Left lung (tissue), 10 donors: ENCODE results near the gene CAMTA1. TPM values are rescaled to one million over a fixed set of nuclear protein-coding genes. Genes with fewer than 3 reads are reported as not detected.
"Not testable (repeated sequence)": the region's sequence is repeated elsewhere in the genome, so short reads cannot be mapped to it uniquely, and the experiment has no call there.

ENCODE experiments used
- ATAC-seq: fragments of 200-7000 bp; cut with Tn5 transposase; one replicate; pipeline ENCODE4 v1.9.1; 2020; ENCODE audit warnings: moderate library complexity
- DNase-seq, 4 donors: peaks; one replicate each; pipeline ENCODE4 v3.0.0-alpha.2; 2013 to 2020
- H3K27ac ChIP-seq, 2 donors: fragments of 200-600 bp; sonication (generic) in 1 of 2; one replicate each; pipeline versions ENCODE4 v1.5.0 to v1.8.0; 2020 to 2021
- H3K27me3 ChIP-seq, 2 donors: fragments of 200-600 bp; sonication (generic) in 1 of 2; one replicate each; pipeline versions ENCODE4 v1.5.0 to v1.8.0; 2020 to 2021
- H3K36me3 ChIP-seq, 2 donors: fragments of 200-600 bp; sonication (generic) in 1 of 2; one replicate each; pipeline versions ENCODE4 v1.5.0 to v1.8.0; 2020 to 2021
- H3K4me1 ChIP-seq, 2 donors: fragments of 200-600 bp; one replicate each; pipeline ENCODE4 v1.8.0; 2021
- H3K4me3 ChIP-seq, 2 donors: fragments of 200-600 bp; sonication (generic) in 1 of 2; one replicate each; pipeline versions ENCODE4 v1.5.0 to v1.8.0; 2020 to 2021; ENCODE audit warnings: mild to moderate bottlenecking in 1 of 2
- H3K9me3 ChIP-seq, 2 donors: fragments of 200-600 bp; sonication (generic) in 1 of 2; one replicate each; pipeline versions ENCODE4 v1.5.0 to v1.8.0; 2020 to 2021
- intact Hi-C, 2 donors: fragments of 100-400 bp; cut with DNase I; formaldehyde crosslinking; loops; one replicate each; pipeline versions ENCODE4 v1.11.2 to v1.14.2; 2022
- polyA plus RNA-seq, 6 donors: library from polyadenylated mRNA; unstranded; fragments of 120-200 nt; gene quantifications; one replicate each; pipeline ENCODE4 v1.2.1, GENCODE V29; 2013; ENCODE audit not compliant: insufficient read length in 6 of 6
- total RNA-seq, 2 donors: library from RNA; stranded (reverse); fragmentation: NEBNext Ultra II Directional; extraction: Animal tissue kit (Norgen Biotek cat#: 25700); gene quantifications; one replicate each; pipeline ENCODE4 v1.2.1, GENCODE V29; 2021
- TF ChIP-seq, protein P1 (sequence below), 2 donors: fragments of 200-600 bp; sonication (generic) in 1 of 2; IDR thresholded peaks; one replicate each; pipeline versions ENCODE4 v1.5.0 to v1.8.0; 2021; ENCODE audit warnings: antibody characterized with exemption in 2 of 2
- donor health status: DM: no; HTN: yes; CAD: no.
- donor health status: DM: no; HTN: no; CAD: no.

The CAMTA1 gene
- total and polyA plus RNA-seq, 8 donors: 42.7 to 69.1 (median 49.4) TPM

DNA sequence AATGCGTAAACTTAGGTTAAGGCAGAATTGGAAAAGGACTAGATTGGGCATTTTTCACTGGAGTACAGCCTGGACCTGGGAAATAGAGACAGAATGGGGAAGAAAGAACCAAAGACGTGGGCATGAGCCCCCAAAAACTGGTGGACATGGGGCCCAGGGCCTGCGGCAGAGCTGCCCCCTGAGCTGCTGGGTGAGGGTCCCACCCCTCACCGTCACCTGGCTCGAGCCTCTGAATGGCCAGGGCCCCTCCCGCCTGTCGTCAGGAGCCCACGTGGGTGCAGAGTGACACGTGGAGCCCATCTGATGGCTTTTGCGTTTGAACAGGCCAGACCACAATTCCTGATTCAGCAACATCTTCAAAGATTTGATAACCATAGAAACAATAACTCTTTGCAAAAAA lies 624.9 kb downstream of the CAMTA1 start:
- Histone ChIP-seq H3K4me3 (no peak overlapping the region), H3K4me1 (no peaks in the 10 kb centered on the region), H3K9me3 (no peaks in the 10 kb centered on the region), H3K27me3 (no peaks in the 10 kb centered on the region), H3K27ac (no peak overlapping the region), H3K36me3 (no peaks in the 10 kb centered on the region)
- ATAC-seq: no peak
- intact Hi-C loops: no loop called here
- DNase-seq: peak in 1 of 4 donors; percentile 24
- TF ChIP-seq, protein P1, sequence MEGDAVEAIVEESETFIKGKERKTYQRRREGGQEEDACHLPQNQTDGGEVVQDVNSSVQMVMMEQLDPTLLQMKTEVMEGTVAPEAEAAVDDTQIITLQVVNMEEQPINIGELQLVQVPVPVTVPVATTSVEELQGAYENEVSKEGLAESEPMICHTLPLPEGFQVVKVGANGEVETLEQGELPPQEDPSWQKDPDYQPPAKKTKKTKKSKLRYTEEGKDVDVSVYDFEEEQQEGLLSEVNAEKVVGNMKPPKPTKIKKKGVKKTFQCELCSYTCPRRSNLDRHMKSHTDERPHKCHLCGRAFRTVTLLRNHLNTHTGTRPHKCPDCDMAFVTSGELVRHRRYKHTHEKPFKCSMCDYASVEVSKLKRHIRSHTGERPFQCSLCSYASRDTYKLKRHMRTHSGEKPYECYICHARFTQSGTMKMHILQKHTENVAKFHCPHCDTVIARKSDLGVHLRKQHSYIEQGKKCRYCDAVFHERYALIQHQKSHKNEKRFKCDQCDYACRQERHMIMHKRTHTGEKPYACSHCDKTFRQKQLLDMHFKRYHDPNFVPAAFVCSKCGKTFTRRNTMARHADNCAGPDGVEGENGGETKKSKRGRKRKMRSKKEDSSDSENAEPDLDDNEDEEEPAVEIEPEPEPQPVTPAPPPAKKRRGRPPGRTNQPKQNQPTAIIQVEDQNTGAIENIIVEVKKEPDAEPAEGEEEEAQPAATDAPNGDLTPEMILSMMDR (IDR thresholded peaks at IDR 0.05): no peak

DNA sequence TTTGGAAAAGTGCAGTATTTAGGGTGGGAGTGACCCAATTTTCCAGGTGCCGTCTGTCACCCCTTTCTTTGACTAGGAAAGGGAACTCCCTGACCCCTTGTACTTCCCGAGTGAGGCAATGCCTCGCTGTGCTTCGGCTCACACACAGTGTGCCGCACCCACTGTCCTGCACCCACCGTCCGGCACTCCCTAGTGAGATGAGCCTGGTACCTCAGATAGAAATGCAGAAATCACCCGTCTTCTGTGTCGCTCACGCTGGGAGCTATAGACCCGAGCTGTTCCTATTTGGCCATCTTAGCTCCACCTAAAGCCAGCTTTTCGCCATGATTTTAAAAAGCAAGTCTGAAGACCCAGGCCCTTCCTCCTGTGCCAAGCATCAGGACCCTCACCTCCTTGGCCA lies 632.4 kb downstream of the CAMTA1 start:
- H3K9me3 ChIP-seq, H3K4me3 ChIP-seq, ATAC-seq, H3K4me1 ChIP-seq, intact Hi-C loops, H3K36me3 ChIP-seq, H3K27me3 ChIP-seq, H3K27ac ChIP-seq: not testable (repeated sequence)
- DNase-seq: peak in 1 of 4 donors; percentile 10

GRCh38 chr1:7418442-7419080 lies 633.3 kb downstream of the CAMTA1 start:
- DNase-seq: peak in 1 of 4 donors; percentile 21
- intact Hi-C loops: no loop called here
- Histone ChIP-seq H3K36me3 (no peaks in the 10 kb centered on the region), H3K27ac (no peak overlapping the region), H3K4me1 (no peaks in the 10 kb centered on the region), H3K27me3 (no peaks in the 10 kb centered on the region), H3K9me3 (peaks cover 0 to 3% of the 10 kb centered on the region in 2 donors), H3K4me3 (no peak overlapping the region)
- no peak for ATAC-seq
- TF ChIP-seq, protein P1 (IDR thresholded peaks at IDR 0.05): no peak

- ATAC-seq: no peak
- intact Hi-C loops: no loop called here
Measured at GRCh38 chr1:7420098-7420445, 634.8 kb downstream of the CAMTA1 start.

GRCh38 chr1:7420470-7421100 lies 635.3 kb downstream of the CAMTA1 start:
- H3K36me3 ChIP-seq: no peaks in the 10 kb centered on the region
- no peak overlapping the region for H3K4me3 ChIP-seq
- TF ChIP-seq, protein P1 (IDR thresholded peaks at IDR 0.05): no peak
- intact Hi-C loops: no loop called here
- H3K4me1 ChIP-seq: no peaks in the 10 kb centered on the region
- ATAC-seq (no peak), DNase-seq (peak in 1 of 4 donors; percentile 15)
- no peak overlapping the region for H3K27ac ChIP-seq
- H3K9me3 ChIP-seq: peaks cover 0 to 3% of the 10 kb centered on the region in 2 donors
- no peaks in the 10 kb centered on the region for H3K27me3 ChIP-seq

More at GRCh38 chr1:7420098-7420445, 634.8 kb downstream of the CAMTA1 start:
- no peak for DNase-seq
- Histone ChIP-seq H3K36me3 (no peaks in the 10 kb centered on the region), H3K4me1 (no peaks in the 10 kb centered on the region), H3K27ac (no peak overlapping the region), H3K27me3 (no peaks in the 10 kb centered on the region), H3K4me3 (no peak overlapping the region), H3K9me3 (peaks cover 0 to 3% of the 10 kb centered on the region in 2 donors)
- TF ChIP-seq, protein P1 (IDR thresholded peaks at IDR 0.05): no peak
